ENCODE results near the gene CFAP410. TPM values are rescaled to one million over a fixed set of nuclear protein-coding genes. Genes with fewer than 3 reads are reported as not detected.

The CFAP410 gene
- total RNA-seq, 1 experiment from 2014 or later: 19.3 TPM

GRCh38 chr21:44345495-44345894 is 6.3 kb upstream of the CFAP410 start:
- ChIA-PET CTCF (interaction anchor here (1.1 kb wide), 1 partner anchor 144 kb away, joined by 4 read pairs; no protein-coding TSS in a partner anchor), POLR2A (no interaction called here)
- Mint-ChIP-seq H3K27ac (no peak overlapping the region), H3K9me3 (no peaks in the 10 kb centered on the region), H3K36me3 (no peaks in the 10 kb centered on the region), H3K27me3 (ENCODE audit: low read depth) (peaks cover 21% of the 10 kb centered on the region), H3K4me3 (no peak overlapping the region), H3K4me1 (peaks cover 23% of the 10 kb centered on the region)
- TF ChIP-seq FOXP1 (CRISPR knock-in tag; IDR thresholded peaks at IDR 0.05; ENCODE audit: borderline replicate concordance) (no peak), CREB1 (CRISPR knock-in tag; IDR thresholded peaks at IDR 0.05) (no peak), PRRX2 (CRISPR knock-in tag; IDR thresholded peaks at IDR 0.05) (no peak), MYBL2 (CRISPR knock-in tag; IDR thresholded peaks at IDR 0.05) (no peak), GABPB1 (CRISPR knock-in tag; IDR thresholded peaks at IDR 0.05) (no peak), ELF4 (CRISPR knock-in tag; IDR thresholded peaks at IDR 0.05; ENCODE audit: low read depth) (no peak), RELA (CRISPR knock-in tag; IDR thresholded peaks at IDR 0.05; ENCODE audit: borderline replicate concordance) (no peak), RORB (CRISPR knock-in tag; IDR thresholded peaks at IDR 0.05) (no peak), IRF1 (CRISPR knock-in tag; IDR thresholded peaks at IDR 0.05) (no peak), SMAD4 (CRISPR knock-in tag; IDR thresholded peaks at IDR 0.05) (no peak), NFYB (CRISPR knock-in tag; conservative IDR thresholded peaks at IDR 0.05; ENCODE audit: low read depth) (no peak), TCF7 (CRISPR knock-in tag; IDR thresholded peaks at IDR 0.05; ENCODE audit: low read depth) (no peak), SMAD3 (CRISPR knock-in tag; IDR thresholded peaks at IDR 0.05; ENCODE audit: borderline replicate concordance) (no peak), SP1 (CRISPR knock-in tag; conservative IDR thresholded peaks at IDR 0.05) (no peak)
- TF ChIP-seq, protein P1, sequence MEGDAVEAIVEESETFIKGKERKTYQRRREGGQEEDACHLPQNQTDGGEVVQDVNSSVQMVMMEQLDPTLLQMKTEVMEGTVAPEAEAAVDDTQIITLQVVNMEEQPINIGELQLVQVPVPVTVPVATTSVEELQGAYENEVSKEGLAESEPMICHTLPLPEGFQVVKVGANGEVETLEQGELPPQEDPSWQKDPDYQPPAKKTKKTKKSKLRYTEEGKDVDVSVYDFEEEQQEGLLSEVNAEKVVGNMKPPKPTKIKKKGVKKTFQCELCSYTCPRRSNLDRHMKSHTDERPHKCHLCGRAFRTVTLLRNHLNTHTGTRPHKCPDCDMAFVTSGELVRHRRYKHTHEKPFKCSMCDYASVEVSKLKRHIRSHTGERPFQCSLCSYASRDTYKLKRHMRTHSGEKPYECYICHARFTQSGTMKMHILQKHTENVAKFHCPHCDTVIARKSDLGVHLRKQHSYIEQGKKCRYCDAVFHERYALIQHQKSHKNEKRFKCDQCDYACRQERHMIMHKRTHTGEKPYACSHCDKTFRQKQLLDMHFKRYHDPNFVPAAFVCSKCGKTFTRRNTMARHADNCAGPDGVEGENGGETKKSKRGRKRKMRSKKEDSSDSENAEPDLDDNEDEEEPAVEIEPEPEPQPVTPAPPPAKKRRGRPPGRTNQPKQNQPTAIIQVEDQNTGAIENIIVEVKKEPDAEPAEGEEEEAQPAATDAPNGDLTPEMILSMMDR (IDR thresholded peaks at IDR 0.05): no peak
- TF ChIP-seq, protein P2, sequence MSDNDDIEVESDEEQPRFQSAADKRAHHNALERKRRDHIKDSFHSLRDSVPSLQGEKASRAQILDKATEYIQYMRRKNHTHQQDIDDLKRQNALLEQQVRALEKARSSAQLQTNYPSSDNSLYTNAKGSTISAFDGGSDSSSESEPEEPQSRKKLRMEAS (CRISPR knock-in tag; IDR thresholded peaks at IDR 0.05): no peak
- no peak for DNase-seq (ENCODE audit: low spot score)
- ATAC-seq: no peak

DNA sequence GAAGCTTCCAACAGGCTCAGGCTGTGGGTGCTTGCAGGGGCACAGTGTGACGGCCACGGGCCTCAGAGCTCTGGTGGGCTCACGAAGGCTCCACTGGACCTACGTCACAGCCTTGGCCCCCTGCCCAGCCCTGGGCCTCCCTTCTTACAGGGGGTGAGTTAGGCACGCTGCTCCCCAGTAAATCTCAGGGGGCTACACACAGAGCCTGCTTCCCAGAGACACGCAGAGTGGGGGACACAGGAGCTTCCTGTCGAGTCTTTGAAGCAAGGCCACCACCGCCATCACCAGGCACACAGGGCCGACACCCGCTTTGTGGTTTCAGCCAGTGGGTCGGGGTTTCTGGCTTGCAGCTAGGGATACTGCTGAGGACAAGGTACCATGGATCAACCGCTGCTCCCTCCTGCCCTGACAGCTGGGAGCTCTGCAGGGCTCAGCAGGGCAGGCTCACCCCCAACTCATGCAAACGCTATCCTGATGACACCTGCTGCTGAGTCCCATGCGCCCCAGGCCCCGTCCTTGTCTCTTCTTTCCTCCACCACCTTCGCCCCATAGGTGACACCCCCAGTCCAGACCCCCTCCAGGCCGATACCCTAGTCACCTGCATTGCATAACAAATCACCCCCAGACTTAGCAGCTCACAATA is 5.5 kb upstream of the CFAP410 start:
- Mint-ChIP-seq H3K27me3 (ENCODE audit: low read depth) (peaks cover 18% of the 10 kb centered on the region), H3K4me3 (no peak overlapping the region), H3K9me3 (no peaks in the 10 kb centered on the region), H3K36me3 (no peaks in the 10 kb centered on the region), H3K4me1 (peaks cover 31% of the 10 kb centered on the region), H3K27ac (no peak overlapping the region)
- CTCF ChIA-PET: interaction anchor here (0.9 to 1.2 kb wide), 4 partner anchors 20 to 145 kb away, joined by 3 to 4 read pairs (median 4); no protein-coding TSS in a partner anchor
- POLR2A ChIA-PET: interaction anchor here (0.6 kb wide), 1 partner anchor 102 kb away, joined by 7 read pairs; no protein-coding TSS in a partner anchor
- DNase-seq (ENCODE audit: low spot score) (no peak), ATAC-seq (no peak)
- TF ChIP-seq ZSCAN18 (CRISPR knock-in tag; IDR thresholded peaks at IDR 0.05) (no peak), RORB (CRISPR knock-in tag; IDR thresholded peaks at IDR 0.05) (no peak), MXD4 (CRISPR knock-in tag; IDR thresholded peaks at IDR 0.05; ENCODE audit: borderline replicate concordance) (no peak), ZMAT4 (CRISPR knock-in tag; IDR thresholded peaks at IDR 0.05) (no peak), CDX4 (CRISPR knock-in tag; IDR thresholded peaks at IDR 0.05; ENCODE audit: borderline replicate concordance) (no peak), ZBTB21 (CRISPR knock-in tag; IDR thresholded peaks at IDR 0.05; ENCODE audit: borderline replicate concordance) (no peak), ZNF138 (CRISPR knock-in tag; conservative IDR thresholded peaks at IDR 0.05) (no peak), ZNF232 (CRISPR knock-in tag; IDR thresholded peaks at IDR 0.05) (no peak), SOX15 (CRISPR knock-in tag; IDR thresholded peaks at IDR 0.05) (no peak), GTF2I (CRISPR knock-in tag; conservative IDR thresholded peaks at IDR 0.05) (no peak)
- TF ChIP-seq, protein P3, sequence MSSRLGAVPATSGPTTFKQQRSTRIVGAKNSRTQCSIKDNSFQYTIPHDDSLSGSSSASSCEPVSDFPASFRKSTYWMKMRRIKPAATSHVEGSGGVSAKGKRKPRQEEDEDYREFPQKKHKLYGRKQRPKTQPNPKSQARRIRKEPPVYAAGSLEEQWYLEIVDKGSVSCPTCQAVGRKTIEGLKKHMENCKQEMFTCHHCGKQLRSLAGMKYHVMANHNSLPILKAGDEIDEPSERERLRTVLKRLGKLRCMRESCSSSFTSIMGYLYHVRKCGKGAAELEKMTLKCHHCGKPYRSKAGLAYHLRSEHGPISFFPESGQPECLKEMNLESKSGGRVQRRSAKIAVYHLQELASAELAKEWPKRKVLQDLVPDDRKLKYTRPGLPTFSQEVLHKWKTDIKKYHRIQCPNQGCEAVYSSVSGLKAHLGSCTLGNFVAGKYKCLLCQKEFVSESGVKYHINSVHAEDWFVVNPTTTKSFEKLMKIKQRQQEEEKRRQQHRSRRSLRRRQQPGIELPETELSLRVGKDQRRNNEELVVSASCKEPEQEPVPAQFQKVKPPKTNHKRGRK (CRISPR knock-in tag; IDR thresholded peaks at IDR 0.05; ENCODE audit: borderline replicate concordance): no peak
- TF ChIP-seq, protein P4, sequence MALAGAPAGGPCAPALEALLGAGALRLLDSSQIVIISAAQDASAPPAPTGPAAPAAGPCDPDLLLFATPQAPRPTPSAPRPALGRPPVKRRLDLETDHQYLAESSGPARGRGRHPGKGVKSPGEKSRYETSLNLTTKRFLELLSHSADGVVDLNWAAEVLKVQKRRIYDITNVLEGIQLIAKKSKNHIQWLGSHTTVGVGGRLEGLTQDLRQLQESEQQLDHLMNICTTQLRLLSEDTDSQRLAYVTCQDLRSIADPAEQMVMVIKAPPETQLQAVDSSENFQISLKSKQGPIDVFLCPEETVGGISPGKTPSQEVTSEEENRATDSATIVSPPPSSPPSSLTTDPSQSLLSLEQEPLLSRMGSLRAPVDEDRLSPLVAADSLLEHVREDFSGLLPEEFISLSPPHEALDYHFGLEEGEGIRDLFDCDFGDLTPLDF (CRISPR knock-in tag; IDR thresholded peaks at IDR 0.05): no peak
